Measurements from ENCODE around the gene STPG1. TPM values are rescaled to one million over a fixed set of nuclear protein-coding genes. Genes with fewer than 3 reads are reported as not detected.
A peak's percentile ranks its signal among the peaks of the same experiment; 100 is the strongest.

The STPG1 gene
- total RNA-seq, 1 donor from 2014 or later = 1.1 TPM

GRCh38 chr1:24347159-24347934 lies 66.2 kb downstream of the STPG1 start:
- ATAC-seq = no peak
- no peak for DNase-seq (ENCODE audit: low spot score)

GRCh38 chr1:24345334-24345733 lies 68.2 kb downstream of the STPG1 start:
- ATAC-seq = no peak
- no peak for DNase-seq (ENCODE audit: low spot score)

- ATAC-seq = no peak
- no peak for DNase-seq (ENCODE audit: low spot score)
Measured at GRCh38 chr1:24344090-24344742, 69.4 kb downstream of the STPG1 start.

- ATAC-seq (no peak), DNase-seq (ENCODE audit: low spot score) (no peak)
Measured at GRCh38 chr1:24343412-24344089, 70.0 kb downstream of the STPG1 start.

GRCh38 chr1:24341260-24341659 lies 72.3 kb downstream of the STPG1 start:
- no peak for ATAC-seq
- DNase-seq (ENCODE audit: low spot score) = no peak

GRCh38 chr1:24340770-24341169 lies 72.8 kb downstream of the STPG1 start:
- DNase-seq (ENCODE audit: low spot score) = no peak

GRCh38 chr1:24339996-24340395 lies 73.6 kb downstream of the STPG1 start:
- DNase-seq (ENCODE audit: low spot score) = no peak
- no peak for ATAC-seq

More at GRCh38 chr1:24340770-24341169, 72.8 kb downstream of the STPG1 start:
- no peak for ATAC-seq

GRCh38 chr1:24338447-24338846 lies 75.1 kb downstream of the STPG1 start:
- ATAC-seq (no peak), DNase-seq (ENCODE audit: low spot score) (no peak)

- ATAC-seq = no peak
Measured at GRCh38 chr1:24337455-24337854, 76.1 kb downstream of the STPG1 start.

GRCh38 chr1:24336075-24336474 lies 77.5 kb downstream of the STPG1 start:
- no peak for DNase-seq (ENCODE audit: low spot score)
- ATAC-seq = no peak

More at GRCh38 chr1:24337455-24337854, 76.1 kb downstream of the STPG1 start:
- DNase-seq (ENCODE audit: low spot score) = no peak

- ATAC-seq (no peak), DNase-seq (ENCODE audit: low spot score) (no peak)
Measured at GRCh38 chr1:24331961-24332673, 81.5 kb downstream of the STPG1 start.

GRCh38 chr1:24329797-24330543 lies 83.6 kb downstream of the STPG1 start:
- no peak for DNase-seq (ENCODE audit: low spot score)
- no peak for ATAC-seq

GRCh38 chr1:24329331-24329730 lies 84.3 kb downstream of the STPG1 start:
- no peak for ATAC-seq
- DNase-seq (ENCODE audit: low spot score) = no peak

GRCh38 chr1:24327891-24328290 lies 85.7 kb downstream of the STPG1 start:
- no peak for ATAC-seq
- DNase-seq (ENCODE audit: low spot score) = no peak

GRCh38 chr1:24327486-24327885 lies 86.1 kb downstream of the STPG1 start:
- DNase-seq (ENCODE audit: low spot score) (no peak), ATAC-seq (no peak)

GRCh38 chr1:24325587-24326449 lies 87.8 kb downstream of the STPG1 start:
- ATAC-seq (no peak), DNase-seq (ENCODE audit: low spot score) (no peak)

GRCh38 chr1:24324903-24325302 lies 88.7 kb downstream of the STPG1 start:
- DNase-seq (ENCODE audit: low spot score) (no peak), ATAC-seq (no peak)

- ATAC-seq = peak; percentile 11
- DNase-seq (ENCODE audit: low spot score) = no peak
Measured at GRCh38 chr1:24323281-24323680, 90.3 kb downstream of the STPG1 start.

- ATAC-seq = peak; percentile 58
- DNase-seq (ENCODE audit: low spot score) = no peak
Measured at GRCh38 chr1:24322470-24323177, 91.0 kb downstream of the STPG1 start.

Data from left lobe of liver (tissue), 2 donors.